22Rv1 (cell line): ENCODE data around the gene WDR91.

Source experiments
- ZFX ChIP-seq: fragments of 450-650 bp; IDR thresholded peaks from 2 replicates; pipeline ENCODE4 v1.6.1; 2017; ENCODE audit warnings: antibody characterized with exemption, borderline replicate concordance
- TF ChIP-seq, protein P1 (sequence below): fragments of 450-650 bp; IDR thresholded peaks from 2 replicates; pipeline ENCODE4 v1.5.1; 2017; ENCODE audit warnings: mild to moderate bottlenecking

DNA sequence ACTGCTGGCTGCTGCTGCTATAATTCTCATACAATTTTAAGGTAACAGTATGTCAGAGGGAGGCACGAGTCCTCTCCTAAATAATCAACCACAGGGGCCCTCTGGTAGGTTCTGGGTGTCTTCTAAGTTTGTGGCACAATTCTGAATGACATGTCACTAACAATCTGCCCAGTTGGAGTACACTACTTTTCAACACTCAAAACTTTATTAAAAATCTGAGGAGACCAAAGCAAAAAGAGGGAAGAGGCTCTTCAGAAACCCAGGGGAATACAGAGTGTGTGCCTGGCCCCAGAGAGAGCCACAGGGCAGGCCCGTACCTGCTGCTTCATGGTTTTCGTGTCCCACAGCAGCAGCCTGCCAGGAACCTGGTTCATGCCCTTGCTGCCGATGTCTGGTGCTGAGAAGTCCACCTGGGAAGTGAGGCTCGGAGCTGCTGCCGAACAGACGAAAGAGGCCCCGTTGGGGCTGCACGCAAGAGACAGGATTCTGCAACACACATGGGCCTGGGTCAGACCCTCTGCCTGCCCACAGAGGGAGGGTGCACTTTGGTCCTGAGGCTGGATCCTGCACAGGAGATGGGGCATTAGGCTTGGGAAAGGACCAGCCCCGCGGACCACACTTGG lies 18.3 kb downstream of the WDR91 start:
- TF ChIP-seq, protein P1, sequence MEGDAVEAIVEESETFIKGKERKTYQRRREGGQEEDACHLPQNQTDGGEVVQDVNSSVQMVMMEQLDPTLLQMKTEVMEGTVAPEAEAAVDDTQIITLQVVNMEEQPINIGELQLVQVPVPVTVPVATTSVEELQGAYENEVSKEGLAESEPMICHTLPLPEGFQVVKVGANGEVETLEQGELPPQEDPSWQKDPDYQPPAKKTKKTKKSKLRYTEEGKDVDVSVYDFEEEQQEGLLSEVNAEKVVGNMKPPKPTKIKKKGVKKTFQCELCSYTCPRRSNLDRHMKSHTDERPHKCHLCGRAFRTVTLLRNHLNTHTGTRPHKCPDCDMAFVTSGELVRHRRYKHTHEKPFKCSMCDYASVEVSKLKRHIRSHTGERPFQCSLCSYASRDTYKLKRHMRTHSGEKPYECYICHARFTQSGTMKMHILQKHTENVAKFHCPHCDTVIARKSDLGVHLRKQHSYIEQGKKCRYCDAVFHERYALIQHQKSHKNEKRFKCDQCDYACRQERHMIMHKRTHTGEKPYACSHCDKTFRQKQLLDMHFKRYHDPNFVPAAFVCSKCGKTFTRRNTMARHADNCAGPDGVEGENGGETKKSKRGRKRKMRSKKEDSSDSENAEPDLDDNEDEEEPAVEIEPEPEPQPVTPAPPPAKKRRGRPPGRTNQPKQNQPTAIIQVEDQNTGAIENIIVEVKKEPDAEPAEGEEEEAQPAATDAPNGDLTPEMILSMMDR, result no peak
- no peak for TF ChIP-seq ZFX
